HEK293T (cell line): ENCODE results near the gene SKA2.

Experiments used
- BHLHE40 ChIP-seq: fragments of 450-650 bp; IDR thresholded peaks from 2 replicates; pipeline ENCODE4 v1.6.1; 2016; ENCODE audit warnings: mild to moderate bottlenecking, moderate library complexity, borderline replicate concordance
- FOXK2 ChIP-seq: fragments of 450-650 bp; IDR thresholded peaks from 2 replicates; pipeline ENCODE4 v1.6.1; 2016; ENCODE audit warnings: mild to moderate bottlenecking
- HDGF ChIP-seq: fragments of 450-650 bp; IDR thresholded peaks from 2 replicates; pipeline ENCODE4 v1.6.1; 2017; ENCODE audit warnings: antibody characterized with exemption, borderline replicate concordance
- NFRKB ChIP-seq: fragments of 450-650 bp; IDR thresholded peaks from 2 replicates; pipeline ENCODE4 v1.6.1; 2016; ENCODE audit warnings: mild to moderate bottlenecking, moderate library complexity
- PKNOX1 ChIP-seq: fragments of 450-650 bp; IDR thresholded peaks from 2 replicates; pipeline ENCODE4 v1.6.1; 2016
- SP1 ChIP-seq: fragments of 450-650 bp; IDR thresholded peaks from 2 replicates; pipeline ENCODE4 v1.6.1; 2017
- SUZ12 ChIP-seq: fragments of 450-650 bp; IDR thresholded peaks from 2 replicates; pipeline ENCODE4 v1.6.1; 2016; ENCODE audit warnings: mild to moderate bottlenecking
- TARDBP ChIP-seq: fragments of 450-650 bp; IDR thresholded peaks from 2 replicates; pipeline ENCODE4 v1.6.1; 2016

GRCh38 chr17:59126809-59127417, 28.1 kb downstream of the SKA2 start:
- TF ChIP-seq BHLHE40 (no peak), SP1 (no peak), SUZ12 (no peak), TARDBP (no peak), PKNOX1 (no peak), FOXK2 (no peak), HDGF (no peak), NFRKB (no peak)
